Progenitor cell of endocrine pancreas (in vitro differentiated cells): ENCODE results near the gene EPM2A. TPM values are rescaled to one million over a fixed set of nuclear protein-coding genes. Genes with fewer than 3 reads are reported as not detected.

Experiments used
- DNase-seq: peaks from one replicate; pipeline ENCODE4 v3.0.0; 2021; ENCODE audit warnings: low spot score; ENCODE audit not compliant: unreplicated experiment
- H3K27ac Mint-ChIP-seq: 2 replicates; pipeline ENCODE4 v1.8.0; 2021; ENCODE audit warnings: mild to moderate bottlenecking, moderate library complexity, mixed read lengths
- H3K27me3 Mint-ChIP-seq: 2 replicates; pipeline ENCODE4 v1.8.0; 2021; ENCODE audit warnings: mixed read lengths
- H3K36me3 Mint-ChIP-seq: 2 replicates; pipeline ENCODE4 v1.8.0; 2022; ENCODE audit warnings: mixed read lengths; ENCODE audit not compliant: insufficient read depth
- H3K4me1 Mint-ChIP-seq: 2 replicates; pipeline ENCODE4 v1.8.0; 2021; ENCODE audit warnings: low read depth, mixed read lengths
- H3K4me3 Mint-ChIP-seq: 2 replicates; pipeline ENCODE4 v1.8.0; 2021; ENCODE audit warnings: low read depth, mild to moderate bottlenecking, moderate library complexity, mixed read lengths
- H3K9me3 Mint-ChIP-seq: 2 replicates; pipeline ENCODE4 v1.8.0; 2021; ENCODE audit warnings: low read depth, mixed read lengths
- CTCF ChIP-seq: fragments of 200-600 bp; sonication (generic); IDR thresholded peaks from one replicate; pipeline ENCODE4 v1.5.0; 2021; ENCODE audit warnings: antibody characterized with exemption, mild to moderate bottlenecking; ENCODE audit not compliant: unreplicated experiment
- total RNA-seq: library from RNA; stranded (reverse); gene quantifications from 2 replicates; pipeline ENCODE4 v1.2.1, GENCODE V29; 2021

EPM2A gene
- total RNA-seq, 1 donor from 2014 or later = 15.6 TPM

- DNase-seq = no peak
- Mint-ChIP-seq H3K27ac (no peak overlapping the region), H3K27me3 (peaks cover 12% of the 10 kb centered on the region), H3K9me3 (peaks cover 3% of the 10 kb centered on the region), H3K4me1 (peaks cover 18% of the 10 kb centered on the region), H3K4me3 (no peak overlapping the region), H3K36me3 (peaks cover 21% of the 10 kb centered on the region)
- no peak for TF ChIP-seq CTCF
Observed at GRCh38 chr6:145631374-145631773, 103.9 kb downstream of the EPM2A start.

GRCh38 chr6:145630598-145630997, 104.7 kb downstream of the EPM2A start:
- TF ChIP-seq CTCF = no peak
- Mint-ChIP-seq H3K9me3 (peaks cover 3% of the 10 kb centered on the region), H3K4me3 (no peak overlapping the region), H3K4me1 (peaks cover 24% of the 10 kb centered on the region), H3K27ac (no peak overlapping the region), H3K27me3 (peaks cover 16% of the 10 kb centered on the region), H3K36me3 (peaks cover 21% of the 10 kb centered on the region)
- no peak for DNase-seq

- Mint-ChIP-seq H3K4me1 (peaks cover 25% of the 10 kb centered on the region), H3K4me3 (no peak overlapping the region), H3K9me3 (peaks cover 3% of the 10 kb centered on the region), H3K27me3 (peaks cover 16% of the 10 kb centered on the region), H3K27ac (no peak overlapping the region), H3K36me3 (peaks cover 21% of the 10 kb centered on the region)
- no peak for TF ChIP-seq CTCF
- no peak for DNase-seq
Observed at GRCh38 chr6:145629478-145629877, 105.8 kb downstream of the EPM2A start.

GRCh38 chr6:145627451-145627850, 107.9 kb downstream of the EPM2A start:
- Mint-ChIP-seq H3K4me1 (peaks cover 21% of the 10 kb centered on the region), H3K4me3 (no peak overlapping the region), H3K9me3 (peaks cover 3% of the 10 kb centered on the region), H3K36me3 (peaks cover 19% of the 10 kb centered on the region), H3K27me3 (peaks cover 16% of the 10 kb centered on the region), H3K27ac (no peak overlapping the region)
- TF ChIP-seq CTCF = no peak
- no peak for DNase-seq

GRCh38 chr6:145626857-145627256, 108.5 kb downstream of the EPM2A start:
- Mint-ChIP-seq H3K27ac (no peak overlapping the region), H3K4me1 (peaks cover 18% of the 10 kb centered on the region), H3K27me3 (peaks cover 16% of the 10 kb centered on the region), H3K36me3 (peaks cover 16% of the 10 kb centered on the region), H3K9me3 (peaks cover under 1% of the 10 kb centered on the region), H3K4me3 (no peak overlapping the region)
- no peak for DNase-seq
- no peak for TF ChIP-seq CTCF
